GM19463 (cell line): Measurements from ENCODE around the gene KYNU.
A peak's percentile ranks its signal among the peaks of the same experiment; 100 is the strongest.
"Not testable (repeated sequence)": the region's sequence is repeated elsewhere in the genome, so short reads cannot be mapped to it uniquely, and the experiment has no call there.

Experiments used
- ATAC-seq: cut with Tn5 transposase; IDR thresholded peaks from one replicate; pipeline ENCODE4 v1.9.1; 2021; ENCODE audit warnings: mild to moderate bottlenecking, moderate library complexity; ENCODE audit not compliant: unreplicated experiment

The KYNU gene

GRCh38 chr2:142870526-142870925 is 6.9 kb upstream of the KYNU start:
- ATAC-seq: no peak

GRCh38 chr2:142871396-142871795 is 6.1 kb upstream of the KYNU start:
- no peak for ATAC-seq

- no peak for ATAC-seq
Observed at GRCh38 chr2:142872882-142873724, 4.4 kb upstream of the KYNU start.

- no peak for ATAC-seq
Observed at GRCh38 chr2:142873831-142874287, 3.6 kb upstream of the KYNU start.

GRCh38 chr2:142874293-142874814 is 3.1 kb upstream of the KYNU start:
- ATAC-seq: peak; percentile 26

- no peak for ATAC-seq
Observed at GRCh38 chr2:142875010-142875409, 2.5 kb upstream of the KYNU start.

- no peak for ATAC-seq
Observed at GRCh38 chr2:142875652-142876051, 1.8 kb upstream of the KYNU start.

GRCh38 chr2:142876423-142876822 is 1.0 kb upstream of the KYNU start:
- no peak for ATAC-seq

- ATAC-seq: peak; percentile 22
Observed at GRCh38 chr2:142878031-142878678, 691 bp downstream of the KYNU start.

GRCh38 chr2:142879151-142879550 is 1.7 kb downstream of the KYNU start:
- no peak for ATAC-seq

GRCh38 chr2:142880279-142880678 is 2.8 kb downstream of the KYNU start:
- no peak for ATAC-seq

- no peak for ATAC-seq
Observed at GRCh38 chr2:142881619-142882018, 4.2 kb downstream of the KYNU start.

- not testable (repeated sequence) for ATAC-seq
Observed at GRCh38 chr2:142882500-142882899, 5.0 kb downstream of the KYNU start.

GRCh38 chr2:142883526-142883925 is 6.1 kb downstream of the KYNU start:
- no peak for ATAC-seq

GRCh38 chr2:142885543-142885942 is 8.1 kb downstream of the KYNU start:
- no peak for ATAC-seq

- ATAC-seq: peak; percentile 99
Observed at GRCh38 chr2:142892715-142893114, 15.3 kb downstream of the KYNU start.

- no peak for ATAC-seq
Observed at GRCh38 chr2:142893241-142893640, 15.8 kb downstream of the KYNU start.

GRCh38 chr2:142897807-142898206 is 20.3 kb downstream of the KYNU start:
- ATAC-seq: no peak

- not testable (repeated sequence) for ATAC-seq
Observed at GRCh38 chr2:142900327-142900726, 22.9 kb downstream of the KYNU start.

- ATAC-seq: no peak
Observed at GRCh38 chr2:142901780-142902179, 24.3 kb downstream of the KYNU start.

- ATAC-seq: not testable (repeated sequence)
Observed at GRCh38 chr2:142903726-142904125, 26.3 kb downstream of the KYNU start.

- ATAC-seq: no peak
Observed at GRCh38 chr2:142907653-142908052, 30.2 kb downstream of the KYNU start.
